ENCODE measurements around the gene LYRM2.

- TF ChIP-seq CSRNP3 (CRISPR knock-in tag; IDR thresholded peaks at IDR 0.05) = no peak
- TF ChIP-seq BACH2 (CRISPR knock-in tag; IDR thresholded peaks at IDR 0.05; ENCODE audit: borderline replicate concordance) = no peak
- TF ChIP-seq ARNTL (CRISPR knock-in tag; IDR thresholded peaks at IDR 0.05; ENCODE audit: borderline replicate concordance, low read depth) = no peak
- no peak for TF ChIP-seq ZFP3 (CRISPR knock-in tag; IDR thresholded peaks at IDR 0.05)
- no peak for TF ChIP-seq CREB5 (CRISPR knock-in tag; IDR thresholded peaks at IDR 0.05; ENCODE audit: low read depth)
- TF ChIP-seq SNAI2 (CRISPR knock-in tag; IDR thresholded peaks at IDR 0.05) = no peak
- no peak for TF ChIP-seq TSHZ2 (CRISPR knock-in tag; IDR thresholded peaks at IDR 0.05)
- TF ChIP-seq PATZ1 (CRISPR knock-in tag; IDR thresholded peaks at IDR 0.05; ENCODE audit: borderline replicate concordance) = no peak
Measured at GRCh38 chr6:89670935-89671565, 32.5 kb upstream of the LYRM2 start.

All from SK-N-SH treated with all-trans-retinoic acid at 6 μM for 48 hours (cell line).